ENCODE data around the gene PSMC3IP. TPM values are rescaled to one million over a fixed set of nuclear protein-coding genes. Genes with fewer than 3 reads are reported as not detected.

The PSMC3IP gene
- total and polyA plus RNA-seq, 2 of the 4 experiments (the other 2 are of a cell fraction): 5.6 to 9.8 TPM

DNA sequence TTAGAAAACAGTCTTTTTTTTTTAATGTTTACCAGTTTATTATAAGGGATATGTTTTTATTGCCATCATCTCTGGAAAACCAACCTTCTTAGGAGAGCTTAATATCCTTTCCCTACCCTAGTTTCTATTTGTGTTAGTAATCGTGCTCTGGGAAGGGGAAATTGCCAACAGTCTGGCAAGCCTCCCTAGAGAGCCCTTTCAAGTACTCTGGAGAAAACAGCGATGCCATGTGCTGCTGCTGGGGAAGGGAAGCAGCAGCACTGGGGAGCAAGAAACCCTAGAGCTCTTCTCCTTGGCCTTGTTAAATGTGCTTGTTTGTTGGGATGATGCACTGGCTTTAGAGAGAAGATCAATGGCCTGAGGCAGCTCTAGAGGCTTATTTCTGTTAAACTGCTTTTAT, 21.4 kb upstream of the PSMC3IP start:
- intact Hi-C loops (cut with micrococcal nuclease) (no loop called here), in situ Hi-C loops (cut with MboI; ENCODE audit: low sequenced_read_pairs) (no loop called here), dilution Hi-C loops (cut with HindIII; ENCODE audit: low sequenced_read_pairs, unreplicated experiment) (no loop called here)
- Histone ChIP-seq H3K4me3 (ENCODE audit: insufficient read depth, low read depth, low read length) (no peak overlapping the region), H3K4ac (ENCODE audit: low read depth, low read length) (no peak overlapping the region), H3K23ac (ENCODE audit: low read depth, low read length) (no peak overlapping the region), H4K5ac (ENCODE audit: low read depth, low read length) (no peak overlapping the region), H3K18ac (ENCODE audit: low read depth, low read length) (no peak overlapping the region), H3K14ac (replicated peaks; ENCODE audit: low read depth, low read length) (no peak overlapping the region), H2AFZ (replicated peaks; ENCODE audit: low read length, poor library complexity) (no peak overlapping the region), H3K79me1 (ENCODE audit: low read depth in 1 of 2, low read length in 2 of 2) (peaks cover 14 to 63% of the 10 kb centered on the region in 2 experiments), H2BK20ac (ENCODE audit: low read depth, low read length) (no peak overlapping the region), H3K27ac (ENCODE audit: insufficient read depth, low read length) (no peak overlapping the region), H3K56ac (ENCODE audit: extremely low read depth, insufficient read depth, low read length) (no peak overlapping the region), H3K9me3 (ENCODE audit: control insufficient read depth, insufficient read depth, low read length) (no peaks in the 10 kb centered on the region), H3K4me2 (ENCODE audit: low read depth, low read length) (no peak overlapping the region), H3K9me1 (ENCODE audit: insufficient read depth, low read length) (no peaks in the 10 kb centered on the region; the same call in 1 of the 2 replicates), H4K20me1 (ENCODE audit: insufficient read depth, low read length) (peaks cover 36% of the 10 kb centered on the region), H2BK5ac (ENCODE audit: low read depth, low read length, poor library complexity, severe bottlenecking) (no peak overlapping the region), H3K9ac (ENCODE audit: low read depth, low read length) (no peak overlapping the region), H2AK5ac (ENCODE audit: low read depth, low read length) (no peak overlapping the region), H2AK9ac (replicated peaks; ENCODE audit: low read depth, low read length, poor library complexity) (no peak overlapping the region), H4K8ac (ENCODE audit: low read depth in 2 of 2, low read length in 2 of 2) (no peak overlapping the region), H3K27me3 (ENCODE audit: control insufficient read depth, insufficient read depth, low read length) (no peaks in the 10 kb centered on the region), H2BK120ac (ENCODE audit: low read depth, low read length) (no peak overlapping the region), H3K36me3 (ENCODE audit: control insufficient read depth, insufficient read depth, low read length) (peaks cover 8% of the 10 kb centered on the region), H2BK15ac (ENCODE audit: low read depth, low read length) (no peak overlapping the region), H4K91ac (ENCODE audit: insufficient read depth, low read depth, low read length) (no peak overlapping the region), H3K4me1 (ENCODE audit: control insufficient read depth, insufficient read depth, low read length) (no peaks in the 10 kb centered on the region)
- ATAC-seq (ENCODE audit: low read depth): no peak
- TF ChIP-seq MAZ (IDR thresholded peaks at IDR 0.05; ENCODE audit: borderline replicate concordance, low read depth, low read length) (no peak), CEBPB (IDR thresholded peaks at IDR 0.05; ENCODE audit: low read depth, low read length) (no peak), CTCF (conservative IDR thresholded peaks at IDR 0.05; ENCODE audit: low read depth, low read length) (no peak), POLR2A (IDR thresholded peaks at IDR 0.05; ENCODE audit: low read depth, low read length) (no peak), CHD1 (IDR thresholded peaks at IDR 0.05; ENCODE audit: low read depth, low read length) (no peak), RAD21 (IDR thresholded peaks at IDR 0.05; ENCODE audit: low read length) (no peak), NFE2L2 (IDR thresholded peaks at IDR 0.05; ENCODE audit: low read depth, low read length) (no peak), MXI1 (IDR thresholded peaks at IDR 0.05; ENCODE audit: borderline replicate concordance, low read depth, low read length) (no peak), RCOR1 (IDR thresholded peaks at IDR 0.05; ENCODE audit: insufficient replicate concordance, low read length) (no peak), USF2 (IDR thresholded peaks at IDR 0.05; ENCODE audit: low read depth, low read length) (no peak), RFX5 (IDR thresholded peaks at IDR 0.05; ENCODE audit: low read depth, low read length) (no peak), SMC3 (IDR thresholded peaks at IDR 0.05; ENCODE audit: low read depth, low read length) (no peak), BHLHE40 (IDR thresholded peaks at IDR 0.05; ENCODE audit: low read depth, low read length) (no peak), FOS (IDR thresholded peaks at IDR 0.05; ENCODE audit: low read depth, low read length) (no peak), MAFK (IDR thresholded peaks at IDR 0.05; ENCODE audit: low read depth, low read length) (no peak)
- TF ChIP-seq, protein P1, sequence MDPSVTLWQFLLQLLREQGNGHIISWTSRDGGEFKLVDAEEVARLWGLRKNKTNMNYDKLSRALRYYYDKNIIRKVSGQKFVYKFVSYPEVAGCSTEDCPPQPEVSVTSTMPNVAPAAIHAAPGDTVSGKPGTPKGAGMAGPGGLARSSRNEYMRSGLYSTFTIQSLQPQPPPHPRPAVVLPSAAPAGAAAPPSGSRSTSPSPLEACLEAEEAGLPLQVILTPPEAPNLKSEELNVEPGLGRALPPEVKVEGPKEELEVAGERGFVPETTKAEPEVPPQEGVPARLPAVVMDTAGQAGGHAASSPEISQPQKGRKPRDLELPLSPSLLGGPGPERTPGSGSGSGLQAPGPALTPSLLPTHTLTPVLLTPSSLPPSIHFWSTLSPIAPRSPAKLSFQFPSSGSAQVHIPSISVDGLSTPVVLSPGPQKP (IDR thresholded peaks at IDR 0.05; ENCODE audit: borderline replicate concordance, low read depth, low read length): no peak
- no peak for DNase-seq
- no TSS peak for BruUV-seq (replicated peaks)
- ChIA-PET CTCF (no interaction called here), POLR2A (ENCODE audit: unreplicated experiment) (interaction anchor here (0.6 kb wide), 1 partner anchor 46 kb away, joined by 7 read pairs; no protein-coding TSS in a partner anchor)
- no CpG with 5 or more reads among the region's 2 CpGs for WGBS, 2 experiments (ENCODE audit: extremely low coverage in 2 of 2, insufficient read length in 1 of 2)
